ENCODE measurements around the gene CDK16. TPM values are rescaled to one million over a fixed set of nuclear protein-coding genes. Genes with fewer than 3 reads are reported as not detected.

CDK16 gene
- total RNA-seq, 1 donor from 2014 or later = 253 TPM

DNA sequence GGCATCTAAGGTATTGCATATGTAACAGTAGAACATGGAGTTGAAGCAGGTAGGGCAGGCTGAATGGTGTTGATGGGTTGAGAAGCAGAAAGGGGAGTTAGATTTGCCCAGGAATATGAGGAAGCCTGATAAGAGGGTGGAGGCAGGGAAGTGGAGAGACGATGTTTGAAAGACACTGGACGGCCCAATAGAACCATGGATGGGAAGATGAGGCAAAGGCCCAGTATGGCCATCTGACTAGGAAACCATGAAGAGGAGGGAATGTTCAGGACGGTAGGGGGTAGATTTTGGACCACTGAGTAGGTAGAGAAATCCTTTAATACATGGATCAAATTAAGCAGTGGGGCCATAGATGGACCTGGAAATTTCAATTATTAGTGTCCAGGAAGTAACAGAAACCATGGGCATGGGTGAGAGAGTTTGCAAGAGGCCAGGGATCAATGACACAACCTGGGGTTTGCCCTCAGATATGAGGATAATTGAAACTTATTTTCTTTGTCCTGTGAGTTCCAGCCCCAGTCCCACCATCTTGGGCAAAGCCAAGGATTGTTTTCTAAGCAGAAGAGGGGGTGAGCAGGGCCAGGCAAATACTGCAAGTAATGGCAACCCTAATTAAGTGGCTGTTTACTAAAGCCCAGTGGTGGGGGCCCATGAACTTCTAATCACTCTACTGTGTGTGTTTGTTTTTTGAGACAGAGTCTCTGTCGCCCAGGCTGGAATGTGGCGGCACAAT is 11.8 kb downstream of the CDK16 start:
- no peak for TF ChIP-seq CTCF (IDR thresholded peaks at IDR 0.05; ENCODE audit: unreplicated experiment)
- no peaks in the 10 kb centered on the region for H3K27me3 Mint-ChIP-seq
- H3K27ac Mint-ChIP-seq = peak overlapping the region; percentile 46
- no peaks in the 10 kb centered on the region for H3K9me3 Mint-ChIP-seq (ENCODE audit: low read depth)
- no peak for DNase-seq (ENCODE audit: low spot score, unreplicated experiment)
- peak overlapping the region; percentile 19 for H3K4me3 Mint-ChIP-seq (ENCODE audit: low read depth)
- peaks cover 20% of the 10 kb centered on the region for H3K36me3 Mint-ChIP-seq (ENCODE audit: insufficient read depth)
- peaks cover 9% of the 10 kb centered on the region for H3K4me1 Mint-ChIP-seq (ENCODE audit: low read depth)

GRCh38 chrX:47231167-47231566 is 12.7 kb downstream of the CDK16 start:
- H3K4me3 Mint-ChIP-seq (ENCODE audit: low read depth) = peak overlapping the region; percentile 99
- H3K36me3 Mint-ChIP-seq (ENCODE audit: insufficient read depth) = peaks cover 16% of the 10 kb centered on the region
- no peaks in the 10 kb centered on the region for H3K9me3 Mint-ChIP-seq (ENCODE audit: low read depth)

DNA sequence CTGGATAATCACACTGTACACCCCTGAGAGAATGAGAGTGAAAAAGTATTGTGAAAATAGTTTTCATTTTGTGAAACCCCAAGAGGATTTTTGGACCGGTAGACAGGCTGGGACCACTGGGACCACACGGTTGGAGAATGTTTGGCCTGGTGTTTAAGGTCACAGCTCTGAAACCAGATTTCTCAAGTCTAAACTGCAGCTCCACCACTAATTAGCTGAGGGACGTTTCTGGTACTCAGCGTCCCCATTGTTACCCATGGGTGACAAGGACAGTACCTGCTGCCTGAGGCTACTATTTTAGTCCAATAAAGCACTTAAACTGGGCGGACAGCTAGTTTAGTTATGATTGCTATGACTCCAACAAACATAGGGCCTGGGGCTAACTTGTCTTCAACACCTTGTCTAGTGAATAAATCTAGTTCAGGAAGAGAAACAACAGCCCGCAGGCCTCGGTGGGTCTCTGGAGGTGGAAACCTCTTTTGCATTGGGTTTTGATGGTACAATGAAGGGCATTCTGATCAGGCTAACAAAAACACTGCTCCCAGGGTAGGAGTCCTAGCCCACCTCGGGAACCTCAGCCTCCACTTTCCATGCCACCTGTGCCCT is 13.8 kb downstream of the CDK16 start:
- no peaks in the 10 kb centered on the region for H3K9me3 Mint-ChIP-seq (ENCODE audit: low read depth)
- H3K4me1 Mint-ChIP-seq (ENCODE audit: low read depth) = peaks cover 26% of the 10 kb centered on the region
- peak overlapping the region; percentile 99 for H3K4me3 Mint-ChIP-seq (ENCODE audit: low read depth)
- peak overlapping the region; percentile 100 for H3K27ac Mint-ChIP-seq
- no peak for TF ChIP-seq CTCF (IDR thresholded peaks at IDR 0.05; ENCODE audit: unreplicated experiment)
- no peaks in the 10 kb centered on the region for H3K27me3 Mint-ChIP-seq
- H3K36me3 Mint-ChIP-seq (ENCODE audit: insufficient read depth) = peaks cover 10% of the 10 kb centered on the region
- DNase-seq (ENCODE audit: low spot score, unreplicated experiment) = no peak

More at GRCh38 chrX:47231167-47231566, 12.7 kb downstream of the CDK16 start:
- Mint-ChIP-seq H3K27ac (peak overlapping the region; percentile 100), H3K4me1 (ENCODE audit: low read depth) (peaks cover 16% of the 10 kb centered on the region), H3K27me3 (no peaks in the 10 kb centered on the region)
- TF ChIP-seq CTCF (IDR thresholded peaks at IDR 0.05; ENCODE audit: unreplicated experiment) = no peak
- no peak for DNase-seq (ENCODE audit: low spot score, unreplicated experiment)

- H3K9me3 Mint-ChIP-seq (ENCODE audit: low read depth) = no peaks in the 10 kb centered on the region
- peak within 1 kb of the TSS; percentile 99 for H3K4me3 Mint-ChIP-seq (ENCODE audit: low read depth)
- peaks cover 9% of the 10 kb centered on the region for H3K36me3 Mint-ChIP-seq (ENCODE audit: insufficient read depth)
- H3K4me1 Mint-ChIP-seq (ENCODE audit: low read depth) = peaks cover 26% of the 10 kb centered on the region
- no peak for TF ChIP-seq CTCF (IDR thresholded peaks at IDR 0.05; ENCODE audit: unreplicated experiment)
- peak within 1 kb of the TSS; percentile 100 for H3K27ac Mint-ChIP-seq
- DNase-seq (ENCODE audit: low spot score, unreplicated experiment) = peak; percentile 43
- H3K27me3 Mint-ChIP-seq = no peaks in the 10 kb centered on the region
These were observed 14.4 kb downstream of the CDK16 start, which contains the start of gene USP11 for GRCh38 chrX:47232803-47233332. Gene USP11, plus strand, starts transcription at chrX:47233009. Its CDS starts 35 bp downstream, at chrX:47233044.

DNA sequence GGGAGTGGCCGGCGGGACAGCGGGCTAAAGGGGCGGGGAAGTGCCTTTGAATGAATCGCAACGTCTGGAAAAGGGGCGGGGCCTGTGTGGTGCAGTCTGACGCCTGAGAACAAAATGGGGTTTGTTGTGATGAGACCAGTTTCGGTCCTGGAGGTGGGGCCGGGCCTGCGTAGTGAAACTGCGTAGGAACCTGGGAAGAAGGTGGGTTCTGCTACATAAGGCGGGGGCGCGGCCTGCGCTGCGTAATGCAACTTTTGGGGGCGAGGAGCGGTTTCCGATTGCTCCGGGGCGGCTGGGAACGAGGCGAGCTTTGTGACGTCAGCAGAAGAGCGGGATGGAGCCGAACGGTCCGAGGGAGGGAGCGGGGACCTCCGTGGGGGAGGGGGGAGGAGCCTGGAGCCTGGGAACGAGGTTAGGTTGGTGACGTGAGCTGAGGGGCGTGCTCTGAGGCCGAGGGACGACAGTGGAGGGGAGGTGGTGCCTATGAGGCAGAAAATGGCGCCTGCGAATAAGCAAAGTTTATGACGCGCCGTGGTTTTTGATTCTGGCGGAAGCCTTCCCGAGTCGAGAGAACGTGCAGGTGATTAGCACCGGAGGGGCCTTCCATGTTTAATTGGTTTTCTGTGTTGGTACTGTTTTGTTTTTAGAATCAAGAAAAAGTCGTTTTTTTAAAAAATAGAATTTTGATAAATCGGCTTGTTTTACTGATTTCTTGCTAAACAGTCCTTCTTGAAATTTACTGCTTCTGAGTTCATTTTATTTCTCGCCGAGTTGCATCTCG is 15.0 kb downstream of the CDK16 start:
- H3K4me3 Mint-ChIP-seq (ENCODE audit: low read depth) = peak overlapping the region; percentile 99
- H3K4me1 Mint-ChIP-seq (ENCODE audit: low read depth) = peaks cover 26% of the 10 kb centered on the region
- H3K27ac Mint-ChIP-seq = peak overlapping the region; percentile 100

More for the DNA sequence above, 15.0 kb downstream of the CDK16 start:
- peak; percentile 97 for DNase-seq (ENCODE audit: low spot score, unreplicated experiment)
- H3K27me3 Mint-ChIP-seq = no peaks in the 10 kb centered on the region
- H3K36me3 Mint-ChIP-seq (ENCODE audit: insufficient read depth) = peaks cover 9% of the 10 kb centered on the region
- TF ChIP-seq CTCF (IDR thresholded peaks at IDR 0.05; ENCODE audit: unreplicated experiment) = no peak
- H3K9me3 Mint-ChIP-seq (ENCODE audit: low read depth) = no peaks in the 10 kb centered on the region
